HFF-Myc (cell line): ENCODE results near the gene CNTFR.

Experiments used
- DNase-seq: peaks from one replicate; pipeline ENCODE4 v3.0.0-alpha.2; 2011; ENCODE audit warnings: low read depth; ENCODE audit errors: extremely low read depth
- H3K4me3 ChIP-seq: replicated peaks from 2 replicates; pipeline ENCODE4 v1.5.1; 2011; ENCODE audit warnings: low read depth, mild to moderate bottlenecking, control low read depth, low read length
- CTCF ChIP-seq: IDR thresholded peaks from 2 replicates; pipeline ENCODE4 v1.5.1; 2012; ENCODE audit warnings: mild to moderate bottlenecking, low read depth, low read length, control low read depth; ENCODE audit errors: missing control alignments

Gene CNTFR

GRCh38 chr9:34514401-34514800 lies 75.1 kb downstream of the CNTFR start:
- no peak overlapping the region for H3K4me3 ChIP-seq
- no peak for DNase-seq
- no peak for TF ChIP-seq CTCF

GRCh38 chr9:34513567-34514214 lies 75.8 kb downstream of the CNTFR start:
- no peak for DNase-seq
- H3K4me3 ChIP-seq: no peak overlapping the region
- TF ChIP-seq CTCF: no peak

GRCh38 chr9:34512131-34513078 lies 77.1 kb downstream of the CNTFR start:
- DNase-seq: no peak
- no peak for TF ChIP-seq CTCF
- no peak overlapping the region for H3K4me3 ChIP-seq

GRCh38 chr9:34510497-34511468 lies 78.7 kb downstream of the CNTFR start:
- no peak overlapping the region for H3K4me3 ChIP-seq
- DNase-seq: peak; percentile 14
- TF ChIP-seq CTCF: no peak

- no peak overlapping the region for H3K4me3 ChIP-seq
- DNase-seq: no peak
- TF ChIP-seq CTCF: no peak
Observed at GRCh38 chr9:34508951-34509350, 80.6 kb downstream of the CNTFR start.

DNA sequence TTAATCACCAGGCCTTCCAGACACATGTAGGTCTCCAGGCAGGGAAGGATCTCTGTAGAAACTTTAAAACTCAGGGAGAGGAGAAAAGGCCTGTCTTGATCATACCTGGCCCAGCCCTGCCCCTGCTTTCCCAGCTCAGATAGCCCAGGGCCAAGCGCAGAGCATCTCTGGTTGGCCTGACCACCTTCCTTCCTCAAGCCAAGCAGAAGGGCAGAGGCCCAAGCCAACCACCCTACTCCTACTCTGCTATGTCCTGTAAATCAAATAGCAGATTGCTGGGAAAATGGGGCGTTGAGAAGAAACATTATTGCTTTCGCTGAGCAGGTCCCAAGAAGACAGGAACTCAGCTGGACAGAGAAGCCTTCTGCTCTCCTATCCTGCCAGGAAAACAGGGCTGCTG lies 81.1 kb downstream of the CNTFR start:
- no peak for TF ChIP-seq CTCF
- DNase-seq: no peak
- H3K4me3 ChIP-seq: no peak overlapping the region
